GM21515 (cell line): ENCODE measurements around the gene SHISA5.

ENCODE experiments used
- ATAC-seq: cut with Tn5 transposase; IDR thresholded peaks from one replicate; pipeline ENCODE4 v1.9.1; 2021; ENCODE audit not compliant: unreplicated experiment

Gene SHISA5

DNA sequence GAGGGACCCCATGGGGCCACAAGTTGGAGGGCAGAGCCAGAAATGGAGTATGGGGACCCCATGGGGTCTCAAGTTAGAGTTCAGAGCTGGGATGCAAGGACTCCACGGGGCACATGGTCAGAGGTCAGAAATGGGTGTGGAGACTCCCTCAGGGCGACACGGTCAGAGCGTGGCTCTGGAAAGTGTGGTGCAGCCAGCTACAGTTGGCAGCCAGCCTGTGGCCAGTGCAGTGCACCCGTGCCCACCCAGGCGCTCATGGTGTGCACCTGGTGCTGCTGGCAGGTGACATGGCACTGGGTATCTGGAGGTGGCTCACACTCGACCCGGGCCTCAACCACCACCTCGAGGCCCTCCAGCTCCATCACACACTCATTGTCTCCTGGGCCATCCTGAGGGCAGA, 85.3 kb downstream of the SHISA5 start:
- ATAC-seq: no peak

GRCh38 chr3:48418140-48418539, 85.8 kb downstream of the SHISA5 start:
- ATAC-seq: no peak
